ENCODE results near the gene ZDHHC1.
"Not testable (repeated sequence)": the region's sequence is repeated elsewhere in the genome, so short reads cannot be mapped to it uniquely, and the experiment has no call there.

Gene ZDHHC1

GRCh38 chr16:67392301-67393059 is 23.8 kb downstream of the ZDHHC1 start:
- DNase-seq, result no peak

GRCh38 chr16:67391424-67392300 is 24.6 kb downstream of the ZDHHC1 start:
- no peak for DNase-seq

GRCh38 chr16:67390816-67391423 is 25.4 kb downstream of the ZDHHC1 start:
- DNase-seq, result no peak

DNA sequence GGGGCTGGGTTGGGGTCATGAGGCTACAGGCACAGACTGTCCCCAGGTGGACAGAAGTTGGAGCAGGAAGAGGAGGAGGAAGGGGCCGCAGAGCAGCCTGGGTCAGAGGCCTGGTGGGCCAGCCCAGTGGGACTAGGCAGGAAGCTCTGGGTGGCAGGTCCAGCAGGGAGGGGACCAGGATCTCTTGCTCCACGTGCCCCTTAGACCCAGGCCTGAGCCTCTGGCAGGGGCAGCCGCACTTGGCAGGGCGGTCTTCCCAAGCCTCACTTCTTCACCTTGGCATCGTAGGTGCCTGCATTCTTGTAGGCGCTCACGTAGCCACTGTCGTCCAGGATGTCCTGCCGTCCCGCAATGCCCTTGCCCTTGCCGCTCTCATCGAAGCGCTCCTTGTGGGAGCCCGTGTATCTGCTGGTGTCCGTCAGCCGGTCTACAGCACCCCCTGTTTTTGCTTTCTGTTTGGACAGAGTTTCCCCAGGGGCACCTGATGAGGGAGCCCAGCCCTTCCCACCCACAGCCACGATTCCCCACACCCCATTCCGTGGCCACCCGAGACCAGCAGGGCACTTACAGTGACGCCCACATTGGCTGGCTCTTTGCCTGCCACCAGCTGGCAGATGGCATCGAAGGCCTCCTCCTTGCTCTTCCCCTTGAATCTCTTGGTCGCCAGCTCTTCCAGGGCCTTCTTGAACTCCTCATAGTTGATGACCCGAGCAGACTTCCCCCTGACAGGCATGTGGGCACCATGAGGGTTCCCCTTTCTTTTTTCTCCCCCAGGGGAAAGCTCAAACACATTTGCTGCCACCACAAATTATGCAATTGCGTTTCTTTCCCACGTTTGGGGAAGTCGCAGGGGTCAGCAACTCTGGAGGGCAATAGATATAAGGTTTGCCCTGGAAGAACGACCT is 26.1 kb downstream of the ZDHHC1 start:
- DNase-seq, result no peak

GRCh38 chr16:67388591-67388990 is 27.7 kb downstream of the ZDHHC1 start:
- no peak for DNase-seq

- DNase-seq, result no peak
These were observed 28.1 kb downstream of the ZDHHC1 start for GRCh38 chr16:67388191-67388590.

DNA sequence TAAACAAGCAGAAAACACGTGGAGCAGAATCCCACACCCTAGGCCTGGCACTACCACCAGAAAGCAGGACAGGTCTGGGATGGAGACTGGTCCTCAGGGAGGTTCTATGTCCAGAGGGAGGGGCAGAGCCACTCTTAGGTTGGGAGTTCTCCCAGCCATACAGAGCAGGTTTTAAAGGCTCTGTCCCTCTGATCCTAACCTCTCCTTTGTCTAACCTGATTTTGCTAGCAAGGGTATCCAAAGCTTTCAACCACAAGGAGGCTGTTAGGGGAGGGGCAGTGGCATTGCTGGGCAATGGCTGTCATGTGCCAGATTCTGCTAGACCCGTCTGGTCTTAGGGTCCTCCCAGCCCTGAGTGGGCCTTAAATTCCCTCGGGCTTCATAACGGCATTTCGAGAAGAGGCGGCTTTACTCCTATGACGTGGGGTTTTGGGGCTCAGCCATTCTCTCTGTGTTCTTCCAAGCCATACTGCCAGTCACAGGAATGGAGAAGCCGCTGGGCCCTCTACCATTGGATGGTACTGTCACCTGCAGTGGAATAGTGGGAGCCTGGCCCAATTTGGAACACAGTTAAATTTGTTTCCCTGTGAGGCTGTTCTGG is 28.7 kb downstream of the ZDHHC1 start:
- DNase-seq, result no peak

DNA sequence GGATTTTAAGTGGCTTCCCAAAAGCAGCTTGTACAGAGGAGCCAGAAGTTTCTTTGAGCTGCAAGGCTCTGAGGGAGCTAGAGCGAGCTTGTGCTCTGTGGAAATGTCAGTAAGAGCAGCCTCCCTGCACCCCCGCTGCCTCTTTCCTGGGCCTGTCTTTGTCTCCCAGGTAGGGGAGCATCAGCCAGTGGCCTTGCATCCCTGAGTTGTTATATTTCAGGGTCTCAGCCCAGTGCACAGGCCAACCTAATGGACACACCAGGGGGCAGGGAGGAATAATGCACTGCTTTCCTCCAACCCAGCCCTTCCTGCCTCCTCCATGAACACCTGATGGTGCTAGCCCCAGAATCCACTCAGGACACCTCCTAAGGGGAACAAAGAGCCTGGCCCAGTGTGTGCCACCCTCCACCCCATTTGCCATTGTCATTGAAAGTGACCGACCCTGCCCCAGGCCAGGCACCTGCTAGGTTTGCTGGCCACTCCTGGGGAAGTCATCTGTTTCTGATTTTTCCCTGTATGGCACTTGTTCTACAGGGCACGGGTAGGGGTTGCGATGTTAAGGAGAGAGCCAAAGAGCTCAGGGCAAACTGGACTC is 29.3 kb downstream of the ZDHHC1 start:
- no peak for DNase-seq

DNA sequence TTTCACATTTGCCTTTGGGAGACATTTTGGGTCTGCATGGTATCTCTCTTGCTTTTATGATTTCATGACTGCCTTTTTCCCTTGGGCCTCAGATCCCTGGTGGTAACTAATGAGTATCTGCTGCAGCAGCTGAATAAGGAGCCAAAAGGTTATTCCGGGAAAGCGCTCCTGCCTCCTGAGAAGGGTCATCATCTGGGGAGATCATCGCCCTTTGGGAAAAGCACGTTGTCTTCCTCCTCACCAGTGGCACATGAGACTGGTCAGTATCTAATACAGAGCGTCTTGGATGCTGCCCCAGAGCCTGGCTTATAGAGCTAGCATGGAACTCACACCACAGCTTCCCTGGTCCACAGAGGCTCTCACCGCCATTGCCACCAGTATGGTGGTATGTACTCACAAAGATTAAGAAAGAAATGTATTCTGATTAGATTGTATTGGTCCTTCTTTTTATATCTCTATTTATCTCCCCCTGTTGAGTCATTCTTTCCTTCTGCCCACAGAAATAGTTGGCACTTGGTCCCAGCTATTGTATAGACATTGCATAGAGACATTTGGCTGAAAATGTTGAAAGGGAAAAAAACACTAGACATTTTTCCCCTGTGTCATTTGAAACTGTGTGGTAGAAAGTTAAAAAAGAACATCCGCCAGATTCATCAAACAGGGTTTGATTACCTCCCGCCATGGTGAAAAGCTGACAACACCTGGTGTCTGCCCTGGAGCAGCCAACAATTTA is 31.3 kb downstream of the ZDHHC1 start:
- peak; percentile 16 for DNase-seq

GRCh38 chr16:67383284-67383683 is 33.0 kb downstream of the ZDHHC1 start:
- DNase-seq, result no peak

DNA sequence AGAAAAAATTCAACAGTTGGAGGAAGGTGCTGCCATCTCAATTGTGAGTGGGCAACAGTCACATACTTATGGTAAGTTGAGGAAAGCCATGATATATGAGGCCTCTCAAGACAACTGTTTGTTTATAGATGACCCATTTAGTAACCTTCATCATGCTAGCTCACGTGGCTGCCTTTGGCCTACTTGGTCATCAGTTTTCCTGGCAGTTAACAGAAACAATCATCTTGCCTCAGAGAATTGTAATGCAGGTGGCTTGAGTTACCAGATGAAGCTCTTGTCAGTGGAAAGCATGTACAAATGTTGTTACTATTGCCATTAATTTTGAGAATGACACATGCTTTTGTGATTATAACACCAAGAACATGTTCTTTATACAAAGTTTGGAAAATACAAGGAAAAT is 37.6 kb downstream of the ZDHHC1 start:
- DNase-seq, result no peak

DNA sequence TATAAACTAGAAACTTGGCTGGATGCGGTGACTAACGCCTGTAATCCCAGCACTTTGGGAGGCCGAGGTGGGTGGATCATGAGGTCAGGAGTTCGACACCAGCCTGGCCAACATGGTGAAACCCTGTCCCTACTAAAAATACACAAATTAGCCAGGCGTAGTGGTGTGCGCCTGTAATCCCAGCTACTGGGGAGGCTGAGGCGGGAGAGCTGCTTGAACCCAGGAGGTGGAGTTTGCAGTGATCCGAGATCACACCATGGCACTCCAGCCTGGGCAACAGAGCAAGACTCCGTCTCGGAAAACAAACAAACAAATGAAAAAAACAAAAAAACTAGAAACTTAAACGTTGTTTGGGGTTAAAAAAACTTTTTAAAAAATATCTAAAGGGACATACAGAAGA is 40.3 kb downstream of the ZDHHC1 start:
- not testable (repeated sequence) for DNase-seq

GRCh38 chr16:67372664-67373063 is 43.6 kb downstream of the ZDHHC1 start:
- DNase-seq, result no peak

GRCh38 chr16:67370661-67371060 is 45.6 kb downstream of the ZDHHC1 start:
- no peak for DNase-seq

DNA sequence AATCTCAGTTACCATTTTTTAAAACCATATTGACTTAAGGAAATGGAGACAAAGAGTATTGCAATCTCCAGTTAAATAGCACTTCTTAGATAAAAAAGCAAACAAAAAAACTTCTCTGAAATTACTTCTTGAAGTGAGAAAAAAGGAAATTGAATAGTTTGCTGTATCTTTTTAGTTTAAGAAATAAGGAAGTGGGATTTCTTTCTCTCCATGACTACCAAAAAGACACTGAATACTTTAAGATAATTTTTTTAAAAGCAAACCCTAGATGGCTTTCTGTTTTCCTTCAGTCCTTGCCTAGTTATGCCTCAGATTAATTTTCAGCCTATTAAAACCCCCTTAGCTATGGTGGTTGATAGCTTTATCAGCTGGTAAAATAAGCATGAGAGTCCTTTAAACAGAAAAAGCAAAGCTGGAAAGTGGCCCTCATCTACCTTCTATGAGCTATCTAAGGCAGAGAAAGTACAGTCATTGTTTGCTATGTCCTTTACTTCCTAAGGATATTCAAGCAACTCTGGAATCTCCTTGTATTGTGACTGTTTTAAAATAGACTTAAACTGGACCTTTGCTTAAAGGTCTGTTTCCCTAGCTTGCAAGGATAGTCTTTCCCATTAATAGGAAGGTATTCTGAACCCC is 51.6 kb downstream of the ZDHHC1 start:
- DNase-seq, result no peak

DNA sequence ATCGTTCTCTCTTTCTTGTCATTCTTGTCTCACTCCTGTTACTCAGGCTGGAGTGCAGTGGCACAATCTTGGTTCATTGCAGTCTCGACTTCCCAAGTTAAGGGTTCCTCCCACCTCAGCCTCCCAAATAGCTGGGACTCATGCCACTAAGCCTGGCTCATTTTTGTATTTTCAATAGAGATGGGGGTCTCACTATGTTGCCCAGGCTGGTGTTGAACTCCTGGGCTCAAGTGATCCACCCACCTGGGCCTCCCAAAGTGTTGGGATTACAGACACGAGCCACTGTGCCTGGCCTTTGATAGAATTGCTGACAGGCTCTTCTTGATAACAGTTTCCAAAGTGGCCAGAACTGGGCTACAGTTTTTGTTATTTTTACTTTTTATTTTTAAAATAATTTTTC is 55.2 kb downstream of the ZDHHC1 start:
- no peak for DNase-seq

- DNase-seq, result not testable (repeated sequence)
These were observed 56.6 kb downstream of the ZDHHC1 start for GRCh38 chr16:67359540-67360269.

DNA sequence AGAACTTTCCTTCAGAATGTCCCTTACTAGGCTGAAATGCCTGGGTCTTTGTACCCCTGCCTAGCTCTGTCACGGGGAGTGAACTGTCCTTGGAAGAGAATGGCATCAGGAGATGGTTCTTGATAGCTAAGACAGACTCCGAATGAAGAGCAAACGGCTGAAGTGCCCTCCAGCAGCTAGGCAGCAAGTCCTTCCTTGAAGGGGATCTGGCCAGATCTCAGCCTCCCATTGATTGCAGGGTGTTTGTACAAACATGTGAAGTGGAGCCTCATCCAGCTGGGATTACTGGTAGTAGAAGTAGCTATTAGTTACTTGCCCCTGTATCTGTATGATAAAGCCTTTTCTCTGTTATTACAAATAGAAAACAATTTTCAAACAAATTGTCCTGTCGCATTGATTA is 58.7 kb downstream of the ZDHHC1 start:
- DNase-seq, result peak; percentile 23

DNA sequence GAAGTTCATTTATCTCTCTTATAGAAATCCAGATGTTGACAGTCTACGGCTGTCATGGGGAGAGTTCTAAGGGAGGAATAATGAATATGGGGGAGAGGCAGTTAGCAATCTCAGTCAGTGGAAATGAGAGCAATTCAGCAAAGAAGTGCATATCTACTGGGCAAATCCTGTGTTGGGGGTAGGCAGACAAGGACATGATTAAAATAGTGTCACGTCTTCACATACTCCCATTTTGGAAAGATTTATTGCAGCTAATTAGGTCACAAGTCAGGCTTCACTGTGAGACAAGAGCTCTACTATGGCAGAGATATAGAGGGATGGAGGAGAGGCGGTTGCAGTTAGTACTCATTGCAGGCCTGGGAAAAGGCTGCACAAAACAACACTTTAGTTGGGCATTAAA is 59.9 kb downstream of the ZDHHC1 start:
- DNase-seq, result no peak

- DNase-seq, result not testable (repeated sequence)
These were observed 63.8 kb downstream of the ZDHHC1 start for GRCh38 chr16:67352463-67352862.
